HL-60/S4 treated with phorbol 12-myristate 13-acetate at 8.2 ng/mL for 4 days and 3 days (cell line): Measurements from ENCODE around the gene E2F4.

ENCODE experiments used
- in situ Hi-C: fragments of 300-500 bp; cut with MboI; formaldehyde crosslinking; loops from 2 replicates; pipeline ENCODE4 v1.15.0; 2022; ENCODE audit warnings: low sequenced_read_pairs

The E2F4 gene

GRCh38 chr16:67190041-67190440 lies 1.9 kb upstream of the E2F4 start, which contains the start of gene EXOC3L1:
Gene EXOC3L1, minus strand, starts transcription at chr16:67190136. Its CDS starts 460 bp downstream, at chr16:67189676.
- in situ Hi-C loops, result no loop called here

GRCh38 chr16:67190448-67191399 lies 1.2 kb upstream of the E2F4 start:
- in situ Hi-C loops, result no loop called here

- in situ Hi-C loops, result no loop called here
Observed at GRCh38 chr16:67191411-67191994, 452 bp upstream of the E2F4 start.

GRCh38 chr16:67192781-67193361 lies 916 bp downstream of the E2F4 start:
- in situ Hi-C loops, result no loop called here

DNA sequence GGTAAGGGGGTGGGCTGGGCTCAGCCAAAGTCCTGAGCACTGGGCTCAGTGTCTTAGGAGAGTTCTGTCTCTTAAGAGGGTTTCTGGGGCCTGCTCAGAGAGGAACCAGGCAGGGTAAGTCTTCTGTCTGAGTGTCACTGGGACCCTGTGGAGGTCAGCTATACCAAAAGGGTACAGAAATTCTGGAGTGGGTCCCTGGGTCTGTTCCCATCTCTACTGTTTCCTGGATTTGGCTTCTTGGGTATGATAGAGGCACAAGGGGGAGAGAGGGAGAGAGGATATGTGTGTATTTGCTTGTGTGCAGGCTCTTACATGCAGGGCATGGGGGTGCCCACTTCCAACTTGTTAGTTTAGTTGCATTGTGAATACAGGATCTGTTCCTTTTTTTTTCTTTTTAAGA lies 1.6 kb downstream of the E2F4 start:
- in situ Hi-C loops, result no loop called here

- in situ Hi-C loops, result no loop called here
Observed at GRCh38 chr16:67194260-67194659, 2.3 kb downstream of the E2F4 start.

GRCh38 chr16:67195676-67196075 lies 3.7 kb downstream of the E2F4 start:
- in situ Hi-C loops, result no loop called here

DNA sequence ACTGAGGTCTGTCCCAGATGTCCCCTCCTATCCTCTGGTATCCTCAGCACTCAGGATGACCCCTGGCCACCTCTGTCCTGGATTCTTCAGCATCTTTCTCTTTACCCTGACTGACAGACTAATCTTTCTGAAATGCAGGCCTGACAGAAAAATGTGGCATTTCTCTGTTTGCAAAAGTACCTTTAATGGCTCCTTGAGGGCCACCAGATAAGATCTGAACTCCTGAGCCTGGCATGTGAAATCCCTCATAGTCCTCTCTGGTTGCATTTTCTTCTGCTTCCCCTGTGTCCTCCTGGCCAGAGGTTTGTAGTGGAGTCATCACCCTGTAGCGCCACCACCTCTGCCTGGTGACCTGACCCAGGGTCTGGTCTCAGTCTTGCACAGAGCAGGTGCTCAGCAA lies 4.9 kb downstream of the E2F4 start:
- in situ Hi-C loops, result no loop called here

DNA sequence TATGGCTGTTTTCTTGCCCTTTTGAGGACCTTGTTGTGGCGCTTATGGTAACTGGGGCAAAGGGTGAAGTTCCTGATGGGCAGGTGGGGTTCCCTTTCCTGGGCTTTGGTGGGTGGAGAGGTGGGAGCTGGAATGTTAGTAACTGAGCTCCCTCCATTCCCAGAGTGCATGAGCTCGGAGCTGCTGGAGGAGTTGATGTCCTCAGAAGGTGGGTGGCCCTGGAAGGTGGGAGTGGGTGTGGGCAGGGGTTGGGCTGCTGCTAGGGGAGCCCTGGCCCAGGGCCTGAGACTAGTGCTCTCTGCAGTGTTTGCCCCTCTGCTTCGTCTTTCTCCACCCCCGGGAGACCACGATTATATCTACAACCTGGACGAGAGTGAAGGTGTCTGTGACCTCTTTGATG lies 5.7 kb downstream of the E2F4 start:
- in situ Hi-C loops, result no loop called here

GRCh38 chr16:67198238-67198734 lies 6.3 kb downstream of the E2F4 start:
- in situ Hi-C loops, result no loop called here

GRCh38 chr16:67199011-67199807 lies 7.3 kb downstream of the E2F4 start, which contains the start of gene ELMO3:
Gene ELMO3, plus strand, starts transcription at chr16:67199131. Its CDS starts 196 bp downstream, at chr16:67199327.
- in situ Hi-C loops, result no loop called here

- in situ Hi-C loops, result no loop called here
Observed at GRCh38 chr16:67199808-67200198, 7.8 kb downstream of the E2F4 start.

GRCh38 chr16:67200491-67200890 lies 8.5 kb downstream of the E2F4 start:
- in situ Hi-C loops, result no loop called here

DNA sequence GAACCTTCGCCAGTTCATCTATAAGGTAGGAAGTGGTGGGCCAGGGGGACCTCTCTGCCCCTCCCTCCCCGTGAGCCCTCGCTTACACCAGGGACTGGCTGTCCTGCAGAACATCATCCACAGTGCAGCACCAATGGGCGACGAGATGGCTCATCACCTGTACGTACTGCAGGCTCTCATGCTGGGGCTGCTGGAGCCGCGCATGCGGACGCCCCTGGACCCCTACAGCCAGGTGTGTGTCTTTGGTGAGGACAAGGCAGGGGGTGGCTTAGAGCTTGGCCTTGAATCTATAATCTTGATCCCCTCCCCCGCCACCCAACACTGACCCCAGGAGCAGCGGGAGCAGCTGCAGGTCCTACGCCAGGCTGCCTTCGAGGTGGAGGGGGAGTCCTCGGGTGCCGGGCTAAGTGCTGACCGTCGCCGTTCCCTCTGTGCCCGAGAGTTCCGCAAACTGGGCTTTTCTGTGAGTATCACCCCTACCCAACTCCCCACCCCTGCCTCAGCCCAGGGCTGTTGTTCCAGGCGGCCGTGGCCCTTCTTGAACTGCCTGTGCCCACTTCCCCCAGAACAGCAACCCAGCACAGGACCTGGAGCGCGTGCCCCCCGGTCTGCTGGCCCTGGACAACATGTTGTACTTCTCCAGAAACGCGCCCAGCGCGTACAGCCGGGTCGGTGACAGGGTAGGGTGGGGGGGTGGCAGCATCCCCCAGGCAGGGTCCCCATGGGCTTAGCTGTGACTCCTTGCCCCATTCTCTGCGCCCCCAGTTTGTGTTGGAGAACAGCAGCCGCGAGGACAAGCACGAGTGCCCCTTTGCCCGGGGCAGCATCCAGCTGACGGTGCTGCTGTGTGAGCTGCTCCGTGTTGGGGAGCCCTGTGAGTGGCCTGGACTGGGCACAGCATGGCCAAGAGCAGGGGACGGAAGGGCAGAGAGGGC lies 9.7 kb downstream of the E2F4 start:
- in situ Hi-C loops, result no loop called here

- in situ Hi-C loops, result no loop called here
Observed at GRCh38 chr16:67202426-67202825, 10.5 kb downstream of the E2F4 start.

- in situ Hi-C loops, result no loop called here
Observed at GRCh38 chr16:67202956-67203493, 11.1 kb downstream of the E2F4 start.

- in situ Hi-C loops, result no loop called here
Observed at GRCh38 chr16:67204076-67204475, 12.1 kb downstream of the E2F4 start.

DNA sequence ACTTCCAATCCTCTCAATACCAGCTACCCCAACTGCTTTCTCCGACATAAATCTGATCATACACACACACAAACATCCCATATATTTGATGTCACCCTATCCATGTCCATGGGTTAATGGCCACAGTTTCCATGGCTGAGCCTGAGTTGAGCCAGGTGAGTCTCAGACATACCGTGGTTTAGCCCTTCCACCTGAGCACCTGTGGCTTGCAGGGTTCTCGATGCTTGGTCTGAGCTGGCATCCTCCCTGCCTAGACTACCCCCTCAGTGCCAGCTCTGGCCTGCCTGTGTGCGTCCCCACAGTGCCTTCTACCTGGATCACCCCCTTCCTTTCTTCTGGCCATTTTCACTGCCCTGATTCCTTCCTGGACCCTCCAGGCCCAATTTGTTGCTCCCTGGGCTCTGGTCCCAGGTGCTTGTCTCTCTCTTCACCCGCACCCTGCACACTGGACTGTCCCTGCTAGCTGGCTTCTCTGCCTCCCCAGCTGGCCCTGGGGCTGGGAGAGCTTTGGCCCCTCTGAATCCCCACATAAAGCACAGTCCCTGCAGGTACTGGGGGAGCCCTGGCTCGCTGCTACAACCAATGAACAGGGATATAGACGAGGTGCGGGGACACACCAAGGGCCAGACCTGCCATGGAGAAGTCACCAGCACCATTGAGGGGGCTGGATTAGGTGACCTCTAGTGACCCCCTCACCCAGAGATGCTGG lies 14.3 kb downstream of the E2F4 start:
- in situ Hi-C loops, result no loop called here

- in situ Hi-C loops, result no loop called here
Observed at GRCh38 chr16:67206838-67207248, 14.9 kb downstream of the E2F4 start.
